Measurements from ENCODE around the gene ZNF263. TPM values are rescaled to one million over a fixed set of nuclear protein-coding genes. Genes with fewer than 3 reads are reported as not detected.

ZNF263 gene
- polyA plus RNA-seq, 1 of the 3 experiments (the other 2 are of a cell fraction): 13.7 TPM

GRCh38 chr16:3282730-3283542 is at the start of gene ZNF263 (continued):
- TF ChIP-seq PBX3 (IDR thresholded peaks at IDR 0.05): no peak; the same call in 1 of the 2 replicates
- TF ChIP-seq MAX (IDR thresholded peaks at IDR 0.05; ENCODE audit: low read depth): peak; percentile 88
- no peak; the same call in 1 of the 2 replicates for TF ChIP-seq ZBTB33 (IDR thresholded peaks at IDR 0.05; ENCODE audit: borderline replicate concordance, low read depth)
- TF ChIP-seq CHD2 (IDR thresholded peaks at IDR 0.05; ENCODE audit: low read length, partially characterized antibody): peak; percentile 73
- TF ChIP-seq TCF12 (IDR thresholded peaks at IDR 0.05): no peak
- TF ChIP-seq RCOR1 (IDR thresholded peaks at IDR 0.05; ENCODE audit: low read length): no peak; the same call in 1 of the 2 replicates
- peak; percentile 28; the same call in 1 of the 2 replicates for TF ChIP-seq IRF3 (IDR thresholded peaks at IDR 0.05; ENCODE audit: low read depth, low read length)

- peak overlapping the region; percentile 90 for H3K9ac ChIP-seq
- ChIA-PET CTCF (no interaction called here), POLR2A (interaction anchor here (0.8 kb wide), 1 partner anchor 45 kb away, joined by 5 read pairs; no protein-coding TSS in a partner anchor)
- H3K4me3 ChIP-seq (ENCODE audit: low read depth in 2 of 2, low read length in 1 of 2): peak overlapping the region; percentile 96 to 99
- H2AFZ ChIP-seq (ENCODE audit: low read depth): peak overlapping the region; percentile 98
- no peaks in the 10 kb centered on the region for H3K9me3 ChIP-seq
- no peaks in the 10 kb centered on the region for H3K9me2 ChIP-seq
- TF ChIP-seq GABPA (IDR thresholded peaks at IDR 0.05; ENCODE audit: low read depth): no peak
- TF ChIP-seq RAD21 (IDR thresholded peaks at IDR 0.05; ENCODE audit: low read length): no peak
- no peak for TF ChIP-seq RCOR1 (IDR thresholded peaks at IDR 0.05; ENCODE audit: low read length)
- no peak for TF ChIP-seq ELF1 (IDR thresholded peaks at IDR 0.05)
- TF ChIP-seq USF2 (IDR thresholded peaks at IDR 0.05; ENCODE audit: borderline replicate concordance, low read depth, low read length): no peak
- TF ChIP-seq FOSL2 (IDR thresholded peaks at IDR 0.05; ENCODE audit: borderline replicate concordance, low read depth): no peak
- no peak for TF ChIP-seq JUND (IDR thresholded peaks at IDR 0.05)
- no peak for TF ChIP-seq TCF12 (IDR thresholded peaks at IDR 0.05)
- peak overlapping the region; percentile 99 for H3K4me2 ChIP-seq
- H3K27ac ChIP-seq (ENCODE audit: low read depth in 2 of 2, low read length in 1 of 2): peak overlapping the region; percentile 96 to 99
- no peaks in the 10 kb centered on the region for H4K20me1 ChIP-seq (ENCODE audit: insufficient read depth)
- peaks cover 26% of the 10 kb centered on the region for H3K79me2 ChIP-seq (ENCODE audit: insufficient read depth)
- no peaks in the 10 kb centered on the region; the same call in 1 of the 2 replicates for H3K27me3 ChIP-seq (ENCODE audit: insufficient read depth)
- peaks cover 35 to 39% of the 10 kb centered on the region in 2 experiments for H3K36me3 ChIP-seq (replicated peaks in 1 of 2; ENCODE audit: control insufficient read depth in 1 of 2, insufficient read depth in 2 of 2, low read length in 1 of 2)
- peaks cover 11% of the 10 kb centered on the region for H3F3A ChIP-seq (replicated peaks; ENCODE audit: insufficient read depth)
- H3K4me1 ChIP-seq (ENCODE audit: control insufficient read depth in 1 of 2, insufficient read depth in 2 of 2, low read depth in 1 of 2, low read length in 1 of 2): peaks cover 10 to 11% of the 10 kb centered on the region in 2 experiments; a peak in 1 of 4 replicates
- no peak for DNase-seq
- 2% methylated on average over 8 of the region's 18 CpGs for WGBS (ENCODE audit: low lambda C conversion rate)
These were observed 48.8 kb upstream of the ZNF263 start for GRCh38 chr16:3234543-3234856.

Measured in SK-N-SH (cell line).